ENCODE measurements around the gene FAM13A.
"Not testable (repeated sequence)": the region's sequence is repeated elsewhere in the genome, so short reads cannot be mapped to it uniquely, and the experiment has no call there.

Gene FAM13A

DNA sequence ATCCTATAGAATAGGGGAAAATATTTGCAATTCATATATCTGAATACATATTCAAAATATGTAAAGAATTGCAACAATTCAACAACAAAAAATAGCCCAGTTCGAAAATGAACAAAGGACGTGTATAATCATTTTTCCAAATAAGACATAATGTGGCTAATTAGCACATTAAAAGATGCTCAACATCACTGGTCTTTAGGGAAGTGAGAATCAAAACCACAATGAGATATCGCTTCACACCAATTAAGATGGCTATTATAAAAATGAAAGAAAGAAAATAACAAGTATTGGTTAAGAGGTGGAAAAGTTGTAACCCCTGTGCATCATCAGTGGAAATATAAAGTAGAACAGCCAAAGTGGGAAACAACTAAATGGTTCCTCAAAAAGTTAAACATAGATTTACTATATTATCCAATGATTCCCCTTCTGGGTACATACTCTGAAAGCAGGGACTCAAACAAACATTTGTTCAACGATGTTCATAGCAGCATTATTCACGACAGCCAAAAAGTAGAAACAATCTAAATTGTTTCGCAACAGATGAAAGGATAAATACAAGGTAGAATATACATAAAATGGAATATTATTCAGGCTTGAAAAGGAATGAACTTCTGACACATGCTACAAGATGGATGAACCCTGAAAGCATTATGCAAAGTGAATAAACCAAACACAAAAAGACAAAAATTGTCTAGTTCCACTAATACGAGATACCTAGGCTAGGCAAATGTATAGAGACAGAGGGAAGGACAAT is 12.7 kb downstream of the FAM13A start:
- no peak for DNase-seq (ENCODE audit: low read depth in 4 of 4, low spot score in 1 of 4)

DNA sequence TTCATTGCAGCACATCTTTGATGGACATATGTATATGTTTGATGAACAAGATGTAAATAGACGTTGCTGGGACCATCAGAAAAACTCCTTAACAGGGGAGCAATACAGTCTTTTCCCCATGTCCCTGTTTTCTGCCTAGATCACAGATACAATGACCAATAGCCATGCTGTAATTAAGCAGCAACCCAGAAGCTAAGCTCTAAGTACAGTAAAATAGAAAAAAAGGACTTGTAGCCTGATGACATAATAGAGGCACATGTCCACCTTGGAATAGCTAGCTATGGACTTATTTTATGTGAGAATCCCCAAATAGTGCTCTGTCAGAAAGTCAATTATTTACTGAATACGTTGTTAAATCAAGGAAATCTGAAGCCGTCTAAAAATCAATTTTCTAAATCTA is 14.9 kb downstream of the FAM13A start:
- no peak for DNase-seq (ENCODE audit: low read depth in 4 of 4, low spot score in 1 of 4)

DNA sequence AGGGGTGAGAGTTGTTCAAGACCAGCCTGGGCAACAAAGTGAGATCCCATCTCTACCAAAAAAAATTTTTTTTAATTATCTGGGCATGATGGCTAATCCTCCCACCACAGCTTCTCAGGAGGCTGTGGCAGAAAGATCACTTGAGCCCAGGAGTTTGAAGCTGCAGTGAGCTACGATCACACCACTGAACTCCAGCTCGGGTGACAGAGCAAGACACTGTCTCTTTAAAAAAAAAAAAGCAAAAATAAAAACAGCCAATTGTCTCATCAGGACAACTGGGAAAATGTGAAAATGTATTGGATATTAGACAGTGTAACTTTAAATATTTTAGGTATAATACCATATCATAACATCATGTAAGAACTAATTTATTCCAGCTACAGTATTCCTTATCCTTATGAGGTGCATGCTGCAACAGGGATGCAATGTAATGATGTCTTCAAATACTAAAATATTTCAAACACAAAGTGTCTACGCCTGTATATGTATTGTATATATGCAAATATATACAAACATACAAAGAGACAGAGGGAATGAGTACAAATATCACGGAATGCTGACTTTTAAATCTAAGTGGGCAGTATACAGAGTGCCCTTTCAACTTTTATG is 17.2 kb downstream of the FAM13A start:
- no peak for DNase-seq (ENCODE audit: low read depth in 4 of 4, low spot score in 1 of 4)

DNA sequence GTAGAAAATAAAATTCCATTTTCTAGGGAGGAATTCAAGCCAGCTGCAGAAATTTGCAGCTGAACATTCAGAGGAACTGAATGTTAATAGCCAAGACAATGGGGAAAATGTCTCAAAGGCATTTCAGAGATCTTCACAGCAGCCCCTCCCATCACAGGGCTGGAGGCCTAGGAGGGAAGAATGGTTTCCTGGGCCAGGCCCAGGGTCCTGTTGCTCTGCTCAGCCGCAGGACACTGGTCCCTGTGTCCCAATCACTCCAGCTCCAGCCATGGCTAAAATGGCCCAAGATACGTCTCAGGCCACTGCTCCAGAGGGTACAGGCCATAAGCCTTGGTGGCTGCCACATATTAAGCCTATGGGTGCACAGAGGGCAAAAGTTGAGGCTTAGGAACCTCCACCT is 20.4 kb downstream of the FAM13A start:
- no peak for DNase-seq (ENCODE audit: low read depth in 4 of 4, low spot score in 1 of 4)

DNA sequence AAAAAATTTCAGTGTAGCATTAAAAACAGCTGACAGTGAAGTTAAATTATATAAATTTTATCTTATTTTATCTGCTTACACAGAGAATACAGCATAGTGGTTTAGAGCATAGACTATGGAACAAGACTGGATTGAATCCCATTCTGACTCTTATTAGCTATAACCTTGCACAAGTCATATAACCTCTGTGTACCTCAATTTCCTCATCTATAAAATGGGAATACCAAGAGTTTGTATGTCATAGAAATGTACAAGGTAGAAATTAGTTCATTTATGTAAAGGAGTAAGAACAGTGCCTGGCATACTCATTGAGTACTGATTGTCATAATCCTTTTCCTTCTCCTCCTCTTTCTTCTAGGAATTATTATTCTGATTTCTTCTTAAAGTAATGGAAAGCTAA is 25.7 kb downstream of the FAM13A start:
- no peak for DNase-seq (ENCODE audit: low read depth in 4 of 4, low spot score in 1 of 4)

DNA sequence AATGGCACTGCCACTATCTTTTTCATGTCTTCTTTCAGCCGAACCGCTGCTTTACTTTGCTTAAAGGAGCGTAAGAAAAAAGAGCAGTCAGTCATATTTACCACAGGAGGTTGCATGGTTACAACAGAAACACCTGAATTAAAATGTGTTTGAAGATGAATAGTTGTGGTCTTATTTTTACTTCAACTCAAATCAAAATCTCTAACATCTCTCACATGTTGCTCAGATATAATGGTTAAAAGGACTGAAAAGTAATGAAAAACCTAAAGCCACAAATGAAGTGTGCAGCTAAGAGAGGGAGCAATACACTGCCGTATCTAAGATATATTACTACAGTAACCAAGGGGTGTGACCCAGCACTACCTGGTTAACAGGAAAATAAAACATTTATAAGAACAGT is 27.4 kb downstream of the FAM13A start:
- no peak for DNase-seq (ENCODE audit: low read depth in 4 of 4, low spot score in 1 of 4)

DNA sequence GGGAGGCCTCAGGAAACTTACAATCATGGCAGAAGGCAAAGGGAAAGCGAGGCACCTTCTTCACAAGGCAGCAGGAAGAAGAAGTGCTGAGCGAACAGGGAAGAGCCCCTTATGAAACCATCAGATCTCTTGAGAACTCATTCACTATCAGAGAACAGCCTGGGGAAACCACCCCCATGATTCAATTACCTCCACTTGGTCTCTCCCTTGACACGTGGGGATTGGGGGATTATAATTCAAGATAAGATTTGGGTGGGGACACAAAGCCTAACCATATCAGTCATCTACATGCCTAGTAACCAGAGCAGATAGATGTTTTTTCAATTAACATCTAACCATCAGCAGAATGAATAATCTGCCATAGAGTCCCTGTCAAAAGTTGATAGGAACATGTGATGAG is 30.4 kb downstream of the FAM13A start:
- peak in 1 of 4 experiments; percentile 1 for DNase-seq (ENCODE audit: low read depth in 4 of 4, low spot score in 1 of 4)

DNA sequence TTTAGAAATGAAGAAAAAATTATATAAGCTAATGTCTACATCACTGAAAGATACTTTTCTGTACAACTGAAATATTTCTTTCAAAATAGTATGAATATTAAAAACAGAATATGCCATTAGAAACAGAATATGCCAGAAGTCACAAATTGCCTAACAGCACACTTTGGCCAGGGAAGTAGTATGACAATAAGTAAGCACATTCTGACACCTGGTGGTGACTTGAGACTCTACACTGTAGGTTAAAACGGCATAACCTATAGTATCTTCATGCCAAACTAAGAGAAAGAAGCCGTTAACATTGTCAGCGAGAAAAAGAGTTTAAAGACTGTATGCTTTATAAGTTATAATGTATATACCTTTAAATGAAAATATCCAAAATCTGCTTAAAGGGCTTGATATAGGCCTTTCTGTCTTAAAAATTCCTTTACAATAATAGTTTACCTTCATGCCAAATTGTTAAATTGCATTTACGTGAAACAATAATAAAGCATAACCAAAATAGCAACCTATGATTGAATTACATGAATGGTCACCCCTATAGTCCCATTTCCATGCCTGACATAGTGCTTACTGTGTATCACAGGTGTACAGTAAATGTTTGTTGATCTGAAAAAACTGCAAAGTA is 32.8 kb downstream of the FAM13A start:
- peak in 3 of 4 experiments; percentile 12 to 35 (median 15) for DNase-seq (ENCODE audit: low read depth in 4 of 4, low spot score in 1 of 4)

DNA sequence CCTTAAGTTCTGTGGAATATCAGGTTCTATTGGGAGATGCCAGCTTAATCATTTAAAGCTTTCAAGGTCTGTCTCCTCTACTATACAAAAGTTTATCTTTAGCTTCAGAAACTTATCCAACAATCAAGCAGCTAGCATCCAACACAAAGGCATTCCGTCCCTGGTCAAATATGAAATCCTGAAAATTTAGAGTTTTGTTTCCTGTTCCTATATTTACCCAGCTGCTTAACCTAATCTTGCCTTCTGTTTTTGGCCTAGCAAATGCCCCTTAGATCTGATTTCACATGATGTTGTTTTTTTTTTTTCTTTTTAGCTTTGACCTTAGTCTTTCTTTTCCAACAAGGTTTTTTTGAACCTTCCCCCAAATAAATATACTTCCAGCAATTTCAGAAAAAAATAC is 33.8 kb downstream of the FAM13A start:
- no peak for DNase-seq (ENCODE audit: low read depth in 4 of 4, low spot score in 1 of 4)

DNA sequence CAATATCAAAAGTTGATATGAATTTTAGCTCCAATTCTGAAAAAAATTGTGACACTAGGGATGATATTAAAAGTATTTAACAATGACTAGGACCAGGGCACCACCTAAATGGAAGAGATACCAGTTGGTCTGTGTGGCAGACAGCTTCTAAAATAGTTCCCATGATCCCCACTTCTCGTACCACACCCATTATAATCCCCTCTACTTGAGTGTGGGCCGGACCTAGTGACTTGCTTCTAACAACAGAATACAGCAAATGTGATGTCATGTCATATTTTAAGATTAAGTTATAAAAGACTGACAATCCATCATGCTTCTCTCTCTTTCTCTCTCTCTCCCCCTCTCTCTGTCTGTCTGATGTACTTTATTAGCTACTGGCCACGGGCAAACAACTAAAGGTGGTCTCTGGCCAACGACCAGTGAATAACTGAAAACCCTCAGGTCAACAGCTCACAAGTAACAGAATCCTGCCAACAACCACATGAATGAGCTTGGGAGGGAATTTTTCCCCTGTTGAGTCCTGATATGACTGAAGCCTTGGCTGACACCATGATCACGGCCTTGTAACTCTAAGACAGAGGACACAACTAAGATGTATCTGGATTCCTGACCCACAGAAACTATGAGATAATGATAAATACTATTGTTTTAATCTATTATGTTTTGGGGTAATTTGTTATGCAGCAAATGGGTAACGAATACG is 34.4 kb downstream of the FAM13A start:
- no peak for DNase-seq (ENCODE audit: low read depth in 4 of 4, low spot score in 1 of 4)

DNA sequence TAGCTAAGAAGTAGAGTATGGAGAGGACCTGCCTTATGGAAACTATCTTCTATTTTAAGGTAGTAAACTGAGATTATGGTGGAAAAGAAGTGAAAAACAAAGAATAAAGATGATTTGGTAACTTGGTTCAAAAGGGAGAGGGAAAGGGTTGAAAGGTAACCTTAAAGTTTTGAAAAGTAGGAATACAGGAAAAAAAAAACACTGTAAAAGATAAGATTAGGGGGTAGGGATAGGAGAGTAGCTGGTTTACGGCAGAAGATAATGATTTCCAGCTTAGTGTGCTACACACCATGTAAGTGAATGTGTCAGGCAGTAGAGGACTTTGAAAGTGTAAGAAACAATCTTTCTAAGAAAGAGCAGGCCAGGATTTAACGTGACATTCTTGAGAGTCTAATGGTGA is 35.3 kb downstream of the FAM13A start:
- no peak for DNase-seq (ENCODE audit: low read depth in 4 of 4, low spot score in 1 of 4)

DNA sequence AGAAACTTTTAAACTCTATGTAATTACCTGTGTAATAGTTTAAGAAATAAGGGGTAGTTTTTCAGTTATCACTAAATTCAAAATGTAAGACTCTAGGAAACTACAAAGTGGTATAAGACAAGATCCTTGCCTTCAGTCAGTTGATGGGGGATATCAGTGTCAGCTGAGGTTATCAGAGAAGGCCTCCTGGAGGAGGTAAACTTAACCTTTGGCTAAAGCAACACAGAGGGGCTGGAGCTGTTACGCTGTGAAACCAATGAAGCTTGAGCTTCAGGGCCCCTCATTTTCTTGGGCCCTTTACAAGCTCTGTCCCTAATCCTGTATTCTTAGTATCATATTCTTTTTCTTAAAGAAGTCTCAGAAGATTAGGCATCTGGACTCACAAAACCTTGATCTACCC is 35.9 kb downstream of the FAM13A start:
- no peak for DNase-seq (ENCODE audit: low read depth in 4 of 4, low spot score in 1 of 4)

DNA sequence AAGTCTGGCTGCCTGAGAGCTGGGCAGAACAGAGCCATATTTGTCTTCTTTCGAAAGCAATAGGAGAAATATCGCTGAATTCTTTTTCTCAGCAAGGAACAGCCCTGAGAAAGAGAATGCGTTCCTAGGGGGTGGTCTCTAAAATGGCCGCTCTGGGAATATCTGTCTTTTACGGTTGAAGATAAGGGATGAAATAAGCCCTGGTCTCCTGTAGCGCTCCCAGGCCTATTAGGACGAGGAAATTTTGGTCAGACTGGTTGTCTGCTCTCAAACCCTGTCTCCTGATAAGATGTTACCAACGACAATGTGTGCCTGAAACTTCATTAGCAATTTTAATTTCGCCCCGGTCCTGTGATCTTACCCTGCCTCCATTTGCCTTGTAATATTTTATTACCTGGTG is 42.1 kb downstream of the FAM13A start:
- not testable (repeated sequence) for DNase-seq (ENCODE audit: low read depth in 4 of 4, low spot score in 1 of 4)

DNA sequence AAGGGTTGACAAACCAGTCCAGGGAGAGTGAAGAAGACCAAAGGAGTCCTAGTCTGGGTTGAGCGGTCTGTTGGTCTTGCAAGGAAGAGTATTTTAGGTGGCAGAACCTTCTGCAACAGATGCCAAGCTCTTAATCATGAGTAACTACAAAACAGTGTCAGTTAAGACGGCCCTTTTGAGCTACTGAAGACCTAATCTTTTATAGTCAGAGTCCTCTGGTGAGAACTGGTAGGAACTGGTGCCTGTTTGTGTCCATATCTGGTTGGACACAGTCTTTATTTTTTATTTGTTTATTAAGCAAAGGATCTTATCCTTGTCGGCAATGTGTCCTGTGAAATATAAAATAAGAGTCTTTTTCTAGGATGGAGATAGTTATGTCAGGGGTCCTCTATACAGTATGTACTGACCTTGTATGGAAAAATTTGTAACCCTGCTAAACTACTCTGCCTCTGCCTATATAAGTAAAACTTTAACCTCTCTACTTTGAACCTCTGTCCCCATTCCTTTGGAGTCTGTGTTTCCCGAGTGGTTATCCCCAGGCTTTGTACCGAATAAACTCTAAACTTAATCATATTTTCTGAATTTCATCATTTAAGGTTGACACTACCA is 47.1 kb downstream of the FAM13A start:
- DNase-seq (ENCODE audit: low read depth in 4 of 4, low spot score in 1 of 4) = no peak

DNA sequence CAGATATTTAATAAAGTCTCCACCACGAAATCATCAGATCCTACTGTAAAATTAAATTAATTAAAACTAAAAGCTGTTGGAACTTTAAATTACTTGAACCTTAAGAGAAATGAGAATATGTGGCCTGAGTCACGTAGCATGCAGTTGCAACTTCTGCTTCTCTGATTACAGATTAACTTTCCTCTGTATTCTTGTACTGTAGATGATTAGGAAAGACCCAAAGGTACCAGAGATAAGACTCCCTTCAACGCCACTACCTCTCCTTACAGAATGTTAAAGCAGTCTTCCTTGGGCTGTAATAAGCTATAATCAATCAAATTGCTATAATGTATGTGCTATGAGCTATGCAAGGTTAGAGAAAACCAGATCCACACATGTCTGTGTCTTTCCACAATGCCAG is 47.9 kb downstream of the FAM13A start:
- no peak for DNase-seq (ENCODE audit: low read depth in 4 of 4, low spot score in 1 of 4)

DNA sequence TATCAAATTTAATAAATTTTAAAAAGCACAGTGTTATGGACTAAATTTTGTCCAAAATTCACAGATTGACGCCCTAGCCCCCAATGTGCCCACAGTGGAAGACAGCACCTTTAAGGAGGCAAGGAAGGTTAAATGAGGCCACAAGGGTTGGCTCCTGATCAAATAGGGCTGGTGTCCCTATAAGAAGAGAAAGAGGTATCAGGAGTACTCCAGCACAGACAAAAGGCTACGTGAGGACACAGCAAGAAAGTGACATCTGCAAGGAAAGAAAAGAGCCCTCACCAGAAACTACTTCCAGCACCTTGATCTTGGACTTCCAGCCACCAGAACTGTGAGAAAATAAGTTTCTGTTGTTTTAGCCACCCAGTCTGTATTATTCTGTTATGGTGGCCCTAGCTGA is 48.8 kb downstream of the FAM13A start:
- no peak for DNase-seq (ENCODE audit: low read depth in 4 of 4, low spot score in 1 of 4)

DNA sequence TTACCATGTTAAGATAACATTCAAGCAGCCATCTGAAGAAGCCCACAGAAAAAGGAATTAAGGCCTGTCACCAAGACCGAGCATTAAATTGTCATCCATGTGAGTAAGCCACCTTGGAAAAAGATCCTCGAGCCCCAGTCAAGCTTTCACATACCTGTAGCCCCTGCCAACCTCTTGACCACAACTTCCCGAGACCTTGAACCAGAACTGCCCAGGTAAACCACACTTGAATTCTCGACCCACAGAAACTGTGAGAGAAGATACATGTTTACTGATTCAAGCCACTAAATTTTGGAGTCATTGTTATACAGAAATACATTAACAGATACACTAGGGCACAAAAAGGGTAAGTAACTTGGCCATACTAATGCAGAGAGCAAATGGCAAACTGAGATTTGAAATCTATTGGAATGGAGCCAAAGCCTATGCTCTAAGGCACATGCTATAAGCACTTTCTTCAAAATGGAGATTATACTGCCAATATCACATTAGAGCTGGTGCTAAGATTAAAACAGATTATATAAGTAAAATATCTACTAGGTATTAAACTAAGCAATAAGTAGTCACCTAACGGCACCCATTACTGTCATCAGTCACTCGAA is 49.5 kb downstream of the FAM13A start:
- DNase-seq (ENCODE audit: low read depth in 4 of 4, low spot score in 1 of 4) = no peak

DNA sequence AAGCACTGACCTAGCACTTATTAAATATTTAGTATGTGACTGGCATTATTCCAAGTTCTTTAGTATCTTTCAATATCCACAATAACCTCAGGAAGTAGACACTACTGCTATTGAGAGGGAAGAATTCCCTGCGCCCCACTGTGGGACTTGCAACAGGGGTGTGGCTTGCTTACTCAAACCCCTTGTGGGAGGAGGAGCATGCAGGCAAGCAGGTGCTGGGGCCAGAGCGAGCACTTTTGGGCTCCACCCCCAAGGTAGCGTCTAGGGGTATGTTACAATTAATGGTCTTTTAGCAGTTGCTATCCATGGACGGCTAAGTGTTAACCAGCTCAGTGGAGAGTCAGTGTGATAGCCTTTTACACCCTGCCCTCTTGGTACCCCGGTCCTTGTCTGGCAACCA is 50.7 kb downstream of the FAM13A start:
- DNase-seq (ENCODE audit: low read depth in 4 of 4, low spot score in 1 of 4) = no peak

DNA sequence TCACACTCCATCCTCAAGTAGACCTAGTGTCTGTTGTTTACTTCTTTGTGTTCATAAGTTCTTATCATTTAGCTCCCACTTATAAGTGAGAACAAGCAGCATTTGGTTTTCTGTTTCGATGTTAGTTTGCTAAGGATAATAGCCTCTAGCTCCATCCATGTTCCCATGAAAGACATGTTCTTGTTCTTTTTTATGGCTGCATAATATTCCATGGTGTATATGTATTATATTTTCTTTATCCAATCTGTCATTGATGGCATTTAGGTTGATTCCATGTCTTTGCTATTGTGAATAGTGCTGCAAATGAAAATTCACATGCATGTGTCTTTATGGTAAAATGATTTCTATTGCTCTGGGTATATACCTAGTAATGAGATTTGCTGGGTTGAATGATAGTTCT is 51.9 kb downstream of the FAM13A start:
- not testable (repeated sequence) for DNase-seq (ENCODE audit: low read depth in 4 of 4, low spot score in 1 of 4)

DNA sequence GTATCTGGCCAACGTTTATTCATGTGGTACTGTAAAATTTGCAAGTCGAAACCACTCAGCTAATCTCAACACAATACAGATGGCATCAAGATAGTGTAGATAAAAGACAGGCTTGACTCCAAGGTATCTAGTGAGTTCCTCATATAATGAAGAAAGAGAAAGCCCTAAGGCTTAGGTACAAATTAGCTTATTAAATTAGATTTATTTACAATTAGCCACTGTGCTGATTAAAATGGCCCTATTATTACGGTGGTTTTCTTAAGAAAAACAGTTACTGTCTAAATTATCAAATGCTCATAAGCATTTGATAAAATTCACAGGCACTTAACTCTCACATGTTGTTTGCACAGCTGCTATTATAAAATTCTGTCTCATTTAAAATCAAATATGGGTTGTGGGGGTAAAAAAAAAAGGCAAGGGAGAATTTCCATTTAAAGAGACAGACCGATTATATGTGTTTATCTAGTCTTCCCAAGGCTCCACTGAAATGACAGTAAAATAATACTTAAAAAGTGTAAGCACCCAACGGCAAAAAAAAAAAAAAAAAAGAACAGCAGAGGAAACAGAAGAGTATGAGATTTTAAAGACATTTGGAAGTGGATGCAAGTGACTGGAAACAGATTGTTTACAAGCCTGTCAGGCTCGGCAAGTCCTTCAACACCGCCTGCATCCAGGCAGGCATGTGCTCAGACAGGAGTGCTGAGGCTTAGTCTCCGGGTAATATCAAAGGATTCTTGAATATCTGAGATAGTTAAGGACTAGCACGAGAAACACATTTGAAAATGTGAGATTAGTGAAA is 55.1 kb downstream of the FAM13A start:
- DNase-seq (ENCODE audit: low read depth in 4 of 4, low spot score in 1 of 4) = no peak
